Endometrial microvascular endothelial cells (primary cell): ENCODE data around the gene PTOV1. TPM values are rescaled to one million over a fixed set of nuclear protein-coding genes. Genes with fewer than 3 reads are reported as not detected.
"Not testable (repeated sequence)": the region's sequence is repeated elsewhere in the genome, so short reads cannot be mapped to it uniquely, and the experiment has no call there.

Experiments
- in situ Hi-C: cut with HindIII; loops from 2 replicates; pipeline ENCODE4 v1.10.0; 2017; ENCODE audit warnings: low sequenced_read_pairs, low pct_unique_long_range_greater_than_20kb; ENCODE audit errors: inconsistent ontology term
- total RNA-seq: library from RNA; depleted of rRNA; stranded (reverse); fragments of >200 nt; gene quantifications from one replicate; pipeline ENCODE4 v1.2.3, GENCODE V29; 2015; ENCODE audit errors: inconsistent ontology term

Gene PTOV1
- total RNA-seq, 1 donor from 2014 or later, result 59.8 TPM

- in situ Hi-C loops, result no loop called here
Observed at GRCh38 chr19:49814010-49814409, 36.9 kb upstream of the PTOV1 start.

GRCh38 chr19:49816590-49816989, 34.4 kb upstream of the PTOV1 start:
- in situ Hi-C loops, result no loop called here

- in situ Hi-C loops, result no loop called here
Observed at GRCh38 chr19:49817964-49818648, 32.9 kb upstream of the PTOV1 start, which contains the start of gene MED25. TSS of gene MED25 (plus strand) at chr19:49818289. CDS start at chr19:49818342, 53 bp downstream.

DNA sequence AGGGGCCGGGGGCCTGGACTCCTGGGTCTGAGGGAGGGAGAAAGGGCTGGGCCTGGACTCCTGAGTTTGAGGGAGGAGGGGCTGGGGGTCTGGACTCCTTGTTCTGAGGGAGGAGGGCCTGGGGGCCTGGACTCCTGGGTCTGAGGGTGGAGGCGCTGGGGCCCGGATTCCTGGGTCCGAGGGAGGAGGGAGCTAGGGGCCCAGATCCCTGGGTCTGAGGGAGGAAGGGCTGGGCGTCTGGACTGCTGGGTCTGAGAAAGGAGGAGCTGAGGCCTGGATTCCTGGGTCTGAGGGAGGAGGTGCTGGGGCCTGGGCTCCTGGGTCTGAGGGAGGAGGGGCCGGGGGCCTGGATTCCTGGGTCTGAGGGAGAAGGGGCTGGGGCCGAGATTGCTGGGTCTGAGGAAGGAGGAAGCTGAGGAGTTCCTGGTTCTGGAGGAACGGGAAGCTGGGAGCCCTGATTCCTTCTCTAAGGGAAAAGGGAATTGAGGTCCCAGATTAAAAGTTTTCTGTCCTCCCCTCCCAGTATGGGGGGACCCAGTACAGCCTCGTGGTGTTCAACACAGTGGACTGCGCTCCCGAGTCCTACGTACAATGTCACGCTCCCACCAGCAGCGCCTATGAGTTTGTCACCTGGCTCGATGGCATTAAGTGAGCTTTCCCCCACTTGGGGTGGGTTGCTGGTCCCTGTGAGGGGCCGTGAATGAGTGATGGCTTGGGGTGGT, 32.1 kb upstream of the PTOV1 start:
- in situ Hi-C loops, result no loop called here

- in situ Hi-C loops, result not testable (repeated sequence)
Observed at GRCh38 chr19:49819452-49820115, 31.4 kb upstream of the PTOV1 start.

DNA sequence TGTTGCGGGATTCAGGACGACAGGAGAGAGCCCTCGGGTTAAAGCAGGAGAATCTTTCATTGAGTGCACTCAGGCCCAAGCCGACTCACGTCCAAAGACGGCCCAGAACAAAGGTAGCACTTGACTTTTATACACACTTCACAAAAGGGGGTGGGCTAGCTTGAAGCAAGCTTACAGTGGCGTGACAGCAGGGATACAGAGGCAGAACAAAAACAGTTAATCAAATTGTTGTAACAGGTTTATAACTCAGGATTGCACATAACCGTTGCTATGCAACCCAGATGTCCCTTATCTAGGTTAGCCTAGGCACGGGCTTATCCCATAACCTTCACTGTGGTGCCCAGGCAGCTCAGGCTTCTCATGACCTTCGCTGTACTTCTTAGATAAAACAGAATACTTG, 30.8 kb upstream of the PTOV1 start:
- in situ Hi-C loops, result no loop called here

DNA sequence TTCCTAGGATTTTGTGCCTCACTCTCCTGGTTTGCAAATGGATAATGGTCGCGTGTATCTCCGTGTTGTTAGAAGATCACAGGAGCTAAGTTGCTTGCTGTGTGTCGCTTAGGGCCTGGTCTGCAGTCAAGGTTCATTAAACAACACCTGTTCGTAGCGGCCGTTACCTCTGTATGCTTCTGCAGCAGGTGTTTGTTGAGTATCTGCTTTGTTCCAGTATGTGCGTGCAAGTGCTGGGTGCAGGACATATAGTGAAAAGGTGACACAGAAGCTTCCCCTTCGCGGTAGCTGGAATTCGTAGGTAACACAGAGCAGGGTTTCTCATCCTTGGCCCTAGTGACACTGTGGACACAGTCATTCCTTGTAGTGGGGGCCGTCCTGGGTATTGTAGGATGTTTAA, 27.5 kb upstream of the PTOV1 start:
- in situ Hi-C loops, result no loop called here

DNA sequence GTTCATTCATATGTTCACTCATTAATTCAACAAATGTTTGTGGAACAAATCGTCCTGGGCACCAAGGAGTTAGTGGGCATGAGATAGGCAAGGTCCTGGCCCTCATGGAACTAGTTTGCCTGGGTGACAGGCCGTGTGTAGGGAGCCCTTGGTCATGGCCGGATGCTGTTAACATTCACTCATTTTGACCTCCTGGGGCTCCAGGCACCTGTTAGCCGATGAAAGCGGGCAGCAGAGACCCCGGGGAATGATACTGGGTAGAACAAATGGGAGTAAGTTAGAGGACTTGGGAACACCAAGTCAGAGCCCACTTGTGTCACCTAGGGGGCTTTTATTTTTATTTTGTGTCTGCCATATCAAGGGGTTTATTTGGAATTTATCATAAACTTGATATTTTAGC, 26.3 kb upstream of the PTOV1 start:
- in situ Hi-C loops, result no loop called here

GRCh38 chr19:49827034-49827433, 23.9 kb upstream of the PTOV1 start:
- in situ Hi-C loops, result no loop called here

DNA sequence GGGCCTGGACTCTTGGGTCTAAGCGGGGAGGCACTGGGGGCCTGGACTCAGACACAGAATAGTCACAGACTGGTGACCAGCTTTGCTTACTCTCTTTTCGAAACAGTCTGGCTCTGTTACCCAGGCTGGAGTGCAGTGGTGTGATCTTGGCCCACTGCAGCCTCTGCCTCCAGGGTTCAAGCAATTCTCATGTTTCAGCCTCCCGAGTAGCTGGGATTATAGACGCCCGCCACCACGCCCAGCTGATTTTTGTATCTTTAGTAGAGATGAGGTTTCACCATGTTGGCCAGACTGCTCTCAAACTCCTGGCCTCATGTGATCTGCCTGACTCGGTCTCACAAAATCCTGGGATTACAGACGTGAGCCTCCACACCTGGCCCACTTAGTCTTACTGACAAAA, 21.8 kb upstream of the PTOV1 start:
- in situ Hi-C loops, result no loop called here

- in situ Hi-C loops, result no loop called here
Observed at GRCh38 chr19:49829721-49830120, 21.2 kb upstream of the PTOV1 start.

GRCh38 chr19:49830766-49831165, 20.2 kb upstream of the PTOV1 start:
- in situ Hi-C loops, result no loop called here

DNA sequence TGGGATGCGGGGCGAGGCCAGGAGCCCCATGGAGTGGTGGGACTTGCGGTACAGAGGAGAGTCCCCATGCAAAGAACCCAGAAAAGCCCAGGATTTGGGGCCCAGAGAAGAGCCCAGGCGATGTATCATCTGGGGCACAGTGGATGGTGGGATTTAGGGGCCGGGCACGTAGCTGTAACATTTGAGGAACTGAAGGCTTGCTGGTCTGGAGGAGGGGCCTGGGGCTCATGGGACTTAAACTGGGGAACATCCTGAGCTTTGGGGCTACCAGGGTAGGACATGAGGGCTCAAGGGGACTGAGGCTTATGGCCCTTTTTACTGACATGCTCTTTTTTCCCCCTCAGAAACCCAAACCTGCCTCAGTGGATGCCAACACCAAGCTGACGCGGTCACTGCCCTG, 19.4 kb upstream of the PTOV1 start:
- in situ Hi-C loops, result no loop called here

DNA sequence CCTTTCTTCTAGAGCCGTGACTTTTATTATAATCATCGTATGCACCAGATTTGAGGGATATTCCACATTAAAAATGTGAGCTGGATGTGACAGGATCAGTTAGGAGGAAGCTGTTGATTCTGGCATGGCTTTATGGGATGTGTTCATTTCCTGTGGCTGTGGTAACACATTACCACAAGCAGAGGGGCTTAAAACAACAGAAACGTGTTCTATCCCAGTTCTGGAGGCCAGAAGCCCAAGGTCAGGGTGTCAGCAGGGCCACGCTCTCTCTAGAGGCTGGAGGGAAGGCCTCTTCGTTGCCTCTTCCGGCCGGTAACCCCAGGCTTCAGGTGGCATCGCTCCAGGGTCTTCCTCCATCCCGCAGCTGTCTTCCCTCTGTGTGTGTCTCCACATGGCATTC, 18.4 kb upstream of the PTOV1 start:
- in situ Hi-C loops, result no loop called here

- in situ Hi-C loops, result no loop called here
Observed at GRCh38 chr19:49833599-49833998, 17.4 kb upstream of the PTOV1 start.

- in situ Hi-C loops, result no loop called here
Observed at GRCh38 chr19:49835562-49835961, 15.4 kb upstream of the PTOV1 start.

- in situ Hi-C loops, result no loop called here
Observed at GRCh38 chr19:49836176-49837008, 14.6 kb upstream of the PTOV1 start.

DNA sequence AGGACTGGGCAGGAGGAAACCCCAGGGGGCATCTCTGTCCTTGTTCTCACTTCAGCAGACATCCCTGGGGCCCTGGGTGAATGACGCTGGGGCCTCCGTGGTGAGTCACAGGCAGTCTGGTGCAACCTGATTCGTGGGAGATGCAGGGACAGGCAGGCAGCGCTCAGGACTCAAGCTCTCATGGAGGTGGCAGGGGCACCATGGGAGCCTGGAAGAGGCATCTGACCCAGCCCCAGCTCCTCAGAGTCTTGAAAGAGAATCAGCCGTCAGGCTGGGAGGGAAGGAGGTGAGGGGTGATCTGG, 14.0 kb upstream of the PTOV1 start:
- in situ Hi-C loops, result no loop called here

GRCh38 chr19:49837425-49837824, 13.5 kb upstream of the PTOV1 start:
- in situ Hi-C loops, result no loop called here
